GM23248 (cell line): ENCODE data around the gene SLC2A5.

Source experiments
- EZH2 ChIP-seq: fragments of 200-600 bp; sonication (generic); IDR thresholded peaks from 2 replicates; pipeline ENCODE4 v1.6.1; 2018; ENCODE audit warnings: antibody characterized with exemption, mild to moderate bottlenecking; ENCODE audit not compliant: insufficient read depth, poor library complexity, severe bottlenecking
- EZH2phosphoT487 ChIP-seq: fragments of 200-600 bp; sonication (generic); IDR thresholded peaks from 2 replicates; pipeline ENCODE4 v1.6.1; 2018; ENCODE audit warnings: antibody characterized with exemption, moderate library complexity, mild to moderate bottlenecking, low read depth; ENCODE audit not compliant: insufficient read depth

- TF ChIP-seq EZH2, result no peak
- TF ChIP-seq EZH2phosphoT487, result no peak
These were observed 65.3 kb downstream of the SLC2A5 start for GRCh38 chr1:9004031-9004699.
